Smooth muscle cell (in vitro differentiated cells): ENCODE data around the gene ACAD11. TPM values are rescaled to one million over a fixed set of nuclear protein-coding genes. Genes with fewer than 3 reads are reported as not detected.
"Not testable (repeated sequence)": the region's sequence is repeated elsewhere in the genome, so short reads cannot be mapped to it uniquely, and the experiment has no call there.

Experiments used
- DNase-seq: peaks from one replicate; lab custom pipeline; 2025; ENCODE audit not compliant: unreplicated experiment; lab: John Stamatoyannopoulos, UW
- H2AFZ ChIP-seq: fragments of 200-600 bp; sonication (generic); 2 replicates; pipeline ENCODE4 v1.6.0; 2016; ENCODE audit warnings: antibody characterized with exemption, low read depth, mild to moderate bottlenecking
- H3F3A ChIP-seq: fragments of 200-600 bp; sonication (generic); 2 replicates; pipeline ENCODE4 v1.6.0; 2017; ENCODE audit warnings: antibody characterized with exemption, low read depth
- H3K27ac ChIP-seq: fragments of 200-600 bp; sonication (generic); 2 replicates; pipeline ENCODE4 v1.5.1; 2016; ENCODE audit warnings: low read depth, mild to moderate bottlenecking
- H3K27me3 ChIP-seq: fragments of 200-600 bp; sonication (generic); 2 replicates; pipeline ENCODE4 v1.6.1; 2016; ENCODE audit warnings: low read depth, mild to moderate bottlenecking
- H3K36me3 ChIP-seq: fragments of 200-600 bp; sonication (generic); 2 replicates; pipeline ENCODE4 v1.5.1; 2016; ENCODE audit warnings: low read depth
- H3K4me1 ChIP-seq: fragments of 200-600 bp; sonication (generic); 2 replicates; pipeline ENCODE4 v1.5.1; 2016; ENCODE audit warnings: low read depth
- H3K4me2 ChIP-seq: fragments of 200-600 bp; sonication (generic); 2 replicates; pipeline ENCODE4 v1.6.0; 2016; ENCODE audit warnings: mild to moderate bottlenecking
- H3K4me3 ChIP-seq: fragments of 200-600 bp; sonication (generic); 2 replicates; pipeline ENCODE4 v1.5.1; 2016; ENCODE audit warnings: mild to moderate bottlenecking
- H3K79me2 ChIP-seq: fragments of 200-600 bp; sonication (generic); 2 replicates; pipeline ENCODE4 v1.6.0; 2016; ENCODE audit warnings: low read depth, mild to moderate bottlenecking
- H3K9ac ChIP-seq: fragments of 200-600 bp; sonication (generic); 2 replicates; pipeline ENCODE4 v1.6.0; 2016; ENCODE audit warnings: low read depth
- H3K9me3 ChIP-seq: fragments of 200-600 bp; sonication (generic); replicated peaks from 2 replicates; pipeline ENCODE4 v1.5.1; 2016; ENCODE audit warnings: low read depth
- H4K20me1 ChIP-seq: fragments of 200-600 bp; sonication (generic); 2 replicates; pipeline ENCODE4 v1.6.0; 2016; ENCODE audit warnings: low read depth
- CTCF ChIP-seq: fragments of 200-600 bp; sonication (generic); IDR thresholded peaks from 2 replicates; pipeline ENCODE4 v1.5.1; 2017; ENCODE audit warnings: borderline replicate concordance, mild to moderate bottlenecking, antibody characterized with exemption; ENCODE audit not compliant: insufficient read depth, poor library complexity, severe bottlenecking
- WGBS: methylation state at CpG from one replicate; pipeline ENCODE4 v1.1.7; 2016; ENCODE audit warnings: low lambda C conversion rate; 5-methylcytosine and 5-hydroxymethylcytosine counted together
- polyA plus RNA-seq: library from polyadenylated mRNA; unstranded; fragments of >200 nt; fragmentation: Nextera tagmentation; extraction: Ambion mirVana; gene quantifications from 2 replicates; pipeline ENCODE4 v1.2.1, GENCODE V29; 2016
- total RNA-seq: library from RNA; depleted of rRNA; stranded (reverse); fragments of >200 nt; gene quantifications from 2 replicates; pipeline ENCODE4 v1.2.3, GENCODE V29; 2014

Gene ACAD11
- total and polyA plus RNA-seq, 2 experiments from 2014 or later, result 24.8 to 28.3 TPM

GRCh38 chr3:132556508-132557159, 103.0 kb downstream of the ACAD11 start:
- Histone ChIP-seq H3K9ac (no peak overlapping the region), H3K27ac (no peak overlapping the region), H3F3A (no peaks in the 10 kb centered on the region), H4K20me1 (no peaks in the 10 kb centered on the region), H3K4me2 (no peak overlapping the region), H3K36me3 (no peaks in the 10 kb centered on the region), H3K27me3 (no peaks in the 10 kb centered on the region), H3K79me2 (no peaks in the 10 kb centered on the region), H3K9me3 (no peaks in the 10 kb centered on the region), H3K4me3 (no peak overlapping the region), H3K4me1 (no peaks in the 10 kb centered on the region), H2AFZ (no peak overlapping the region)
- no peak for TF ChIP-seq CTCF
- 60% methylated on average over 8 of the region's 8 CpGs for WGBS
- no peak for DNase-seq

GRCh38 chr3:132556036-132556386, 103.6 kb downstream of the ACAD11 start:
- H3F3A ChIP-seq, H3K27ac ChIP-seq, H3K4me1 ChIP-seq, H2AFZ ChIP-seq, H3K27me3 ChIP-seq, DNase-seq, H3K9ac ChIP-seq, H3K4me2 ChIP-seq, H4K20me1 ChIP-seq, H3K4me3 ChIP-seq, H3K36me3 ChIP-seq, H3K79me2 ChIP-seq, H3K9me3 ChIP-seq: not testable (repeated sequence)
- 96% methylated on average over 3 of the region's 3 CpGs for WGBS

GRCh38 chr3:132555306-132556035, 104.1 kb downstream of the ACAD11 start:
- 96% methylated on average over 5 of the region's 5 CpGs for WGBS
- H3K4me2 ChIP-seq, result no peak overlapping the region
- H3K9ac ChIP-seq, result no peak overlapping the region
- H3K79me2 ChIP-seq, result no peaks in the 10 kb centered on the region
- H3K27me3 ChIP-seq, result no peaks in the 10 kb centered on the region
- no peaks in the 10 kb centered on the region for H4K20me1 ChIP-seq
- H3F3A ChIP-seq, result no peaks in the 10 kb centered on the region
- no peak overlapping the region for H3K27ac ChIP-seq
- H2AFZ ChIP-seq, result no peak overlapping the region
- no peak for DNase-seq
- no peak for TF ChIP-seq CTCF
- no peaks in the 10 kb centered on the region for H3K36me3 ChIP-seq
- H3K4me1 ChIP-seq, result no peaks in the 10 kb centered on the region
- H3K4me3 ChIP-seq, result no peak overlapping the region
- H3K9me3 ChIP-seq, result no peaks in the 10 kb centered on the region

GRCh38 chr3:132554437-132554836, 105.2 kb downstream of the ACAD11 start:
- WGBS, result 92% methylated on average over 8 of the region's 8 CpGs
- Histone ChIP-seq H3K4me3 (no peak overlapping the region), H3K9me3 (no peaks in the 10 kb centered on the region), H3K4me2 (no peak overlapping the region), H3K36me3 (no peaks in the 10 kb centered on the region), H3K27ac (no peak overlapping the region), H4K20me1 (no peaks in the 10 kb centered on the region), H3K79me2 (no peaks in the 10 kb centered on the region), H3K4me1 (peaks cover 3% of the 10 kb centered on the region), H3K9ac (no peak overlapping the region), H3K27me3 (no peaks in the 10 kb centered on the region), H3F3A (no peaks in the 10 kb centered on the region), H2AFZ (no peak overlapping the region)
- no peak for DNase-seq
- no peak for TF ChIP-seq CTCF
